ENCODE data around the gene PLAAT4.
"Not testable (repeated sequence)": the region's sequence is repeated elsewhere in the genome, so short reads cannot be mapped to it uniquely, and the experiment has no call there.

DNA sequence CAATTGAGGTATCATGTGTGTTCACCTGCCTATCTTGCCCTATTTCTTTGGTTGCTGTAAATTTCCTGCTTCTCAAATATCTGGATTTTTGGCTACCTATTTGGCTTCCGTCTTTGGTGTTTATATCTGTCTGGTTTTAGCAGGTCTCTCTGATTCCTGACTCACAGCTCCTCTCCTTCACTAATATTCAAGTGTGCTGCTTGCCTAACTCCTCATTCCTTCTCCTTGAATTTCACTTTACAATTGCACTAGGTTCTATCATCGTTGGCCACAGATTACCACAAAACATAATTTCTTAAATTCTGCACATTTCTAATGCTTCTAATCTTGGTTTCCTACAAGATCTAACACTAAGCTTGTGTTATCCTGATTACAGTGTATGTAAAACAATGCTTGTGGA lies 5.9 kb downstream of the PLAAT4 start:
- TF ChIP-seq, protein P1, sequence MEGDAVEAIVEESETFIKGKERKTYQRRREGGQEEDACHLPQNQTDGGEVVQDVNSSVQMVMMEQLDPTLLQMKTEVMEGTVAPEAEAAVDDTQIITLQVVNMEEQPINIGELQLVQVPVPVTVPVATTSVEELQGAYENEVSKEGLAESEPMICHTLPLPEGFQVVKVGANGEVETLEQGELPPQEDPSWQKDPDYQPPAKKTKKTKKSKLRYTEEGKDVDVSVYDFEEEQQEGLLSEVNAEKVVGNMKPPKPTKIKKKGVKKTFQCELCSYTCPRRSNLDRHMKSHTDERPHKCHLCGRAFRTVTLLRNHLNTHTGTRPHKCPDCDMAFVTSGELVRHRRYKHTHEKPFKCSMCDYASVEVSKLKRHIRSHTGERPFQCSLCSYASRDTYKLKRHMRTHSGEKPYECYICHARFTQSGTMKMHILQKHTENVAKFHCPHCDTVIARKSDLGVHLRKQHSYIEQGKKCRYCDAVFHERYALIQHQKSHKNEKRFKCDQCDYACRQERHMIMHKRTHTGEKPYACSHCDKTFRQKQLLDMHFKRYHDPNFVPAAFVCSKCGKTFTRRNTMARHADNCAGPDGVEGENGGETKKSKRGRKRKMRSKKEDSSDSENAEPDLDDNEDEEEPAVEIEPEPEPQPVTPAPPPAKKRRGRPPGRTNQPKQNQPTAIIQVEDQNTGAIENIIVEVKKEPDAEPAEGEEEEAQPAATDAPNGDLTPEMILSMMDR (conservative IDR thresholded peaks at IDR 0.05): not testable (repeated sequence)
- not testable (repeated sequence) for TF ChIP-seq ZFX (IDR thresholded peaks at IDR 0.05)

All from C4-2B (cell line).